Left lung (tissue), 10 donors: ENCODE data around the gene NFX1. TPM values are rescaled to one million over a fixed set of nuclear protein-coding genes. Genes with fewer than 3 reads are reported as not detected.
A peak's percentile ranks its signal among the peaks of the same experiment; 100 is the strongest.

ENCODE experiments used
- ATAC-seq: fragments of 200-7000 bp; cut with Tn5 transposase; one replicate; pipeline ENCODE4 v1.9.1; 2020; ENCODE audit warnings: moderate library complexity
- DNase-seq, 4 donors: peaks; one replicate each; pipeline ENCODE4 v3.0.0-alpha.2; 2013 to 2020
- H3K27ac ChIP-seq, 2 donors: fragments of 200-600 bp; sonication (generic) in 1 of 2; one replicate each; pipeline versions ENCODE4 v1.5.0 to v1.8.0; 2020 to 2021
- H3K27me3 ChIP-seq, 2 donors: fragments of 200-600 bp; sonication (generic) in 1 of 2; one replicate each; pipeline versions ENCODE4 v1.5.0 to v1.8.0; 2020 to 2021
- H3K36me3 ChIP-seq, 2 donors: fragments of 200-600 bp; sonication (generic) in 1 of 2; one replicate each; pipeline versions ENCODE4 v1.5.0 to v1.8.0; 2020 to 2021
- H3K4me1 ChIP-seq, 2 donors: fragments of 200-600 bp; one replicate each; pipeline ENCODE4 v1.8.0; 2021
- H3K4me3 ChIP-seq, 2 donors: fragments of 200-600 bp; sonication (generic) in 1 of 2; one replicate each; pipeline versions ENCODE4 v1.5.0 to v1.8.0; 2020 to 2021; ENCODE audit warnings: mild to moderate bottlenecking in 1 of 2
- H3K9me3 ChIP-seq, 2 donors: fragments of 200-600 bp; sonication (generic) in 1 of 2; one replicate each; pipeline versions ENCODE4 v1.5.0 to v1.8.0; 2020 to 2021
- intact Hi-C, 2 donors: fragments of 100-400 bp; cut with DNase I; formaldehyde crosslinking; loops; one replicate each; pipeline versions ENCODE4 v1.11.2 to v1.14.2; 2022
- polyA plus RNA-seq, 6 donors: library from polyadenylated mRNA; unstranded; fragments of 120-200 nt; gene quantifications; one replicate each; pipeline ENCODE4 v1.2.1, GENCODE V29; 2013; ENCODE audit not compliant: insufficient read length in 6 of 6
- total RNA-seq, 2 donors: library from RNA; stranded (reverse); fragmentation: NEBNext Ultra II Directional; extraction: Animal tissue kit (Norgen Biotek cat#: 25700); gene quantifications; one replicate each; pipeline ENCODE4 v1.2.1, GENCODE V29; 2021
- TF ChIP-seq, protein P1 (sequence below), 2 donors: fragments of 200-600 bp; sonication (generic) in 1 of 2; IDR thresholded peaks; one replicate each; pipeline versions ENCODE4 v1.5.0 to v1.8.0; 2021; ENCODE audit warnings: antibody characterized with exemption in 2 of 2
- donor health status: DM: no; HTN: yes; CAD: no.
- donor health status: DM: no; HTN: no; CAD: no.

Gene NFX1
- total and polyA plus RNA-seq, 8 donors = 32.0 to 43.2 (median 38.4) TPM

GRCh38 chr9:33293782-33294181 is 3.5 kb downstream of the NFX1 start:
- H3K27ac ChIP-seq = no peak overlapping the region
- DNase-seq = no peak
- TF ChIP-seq, protein P1, sequence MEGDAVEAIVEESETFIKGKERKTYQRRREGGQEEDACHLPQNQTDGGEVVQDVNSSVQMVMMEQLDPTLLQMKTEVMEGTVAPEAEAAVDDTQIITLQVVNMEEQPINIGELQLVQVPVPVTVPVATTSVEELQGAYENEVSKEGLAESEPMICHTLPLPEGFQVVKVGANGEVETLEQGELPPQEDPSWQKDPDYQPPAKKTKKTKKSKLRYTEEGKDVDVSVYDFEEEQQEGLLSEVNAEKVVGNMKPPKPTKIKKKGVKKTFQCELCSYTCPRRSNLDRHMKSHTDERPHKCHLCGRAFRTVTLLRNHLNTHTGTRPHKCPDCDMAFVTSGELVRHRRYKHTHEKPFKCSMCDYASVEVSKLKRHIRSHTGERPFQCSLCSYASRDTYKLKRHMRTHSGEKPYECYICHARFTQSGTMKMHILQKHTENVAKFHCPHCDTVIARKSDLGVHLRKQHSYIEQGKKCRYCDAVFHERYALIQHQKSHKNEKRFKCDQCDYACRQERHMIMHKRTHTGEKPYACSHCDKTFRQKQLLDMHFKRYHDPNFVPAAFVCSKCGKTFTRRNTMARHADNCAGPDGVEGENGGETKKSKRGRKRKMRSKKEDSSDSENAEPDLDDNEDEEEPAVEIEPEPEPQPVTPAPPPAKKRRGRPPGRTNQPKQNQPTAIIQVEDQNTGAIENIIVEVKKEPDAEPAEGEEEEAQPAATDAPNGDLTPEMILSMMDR (IDR thresholded peaks at IDR 0.05) = no peak
- no peaks in the 10 kb centered on the region for H3K9me3 ChIP-seq
- H3K4me3 ChIP-seq = no peak overlapping the region
- peaks cover 0 to 55% of the 10 kb centered on the region in 2 donors for H3K36me3 ChIP-seq
- intact Hi-C loops = no loop called here
- H3K27me3 ChIP-seq = no peaks in the 10 kb centered on the region
- peaks cover 9 to 79% of the 10 kb centered on the region in 2 donors for H3K4me1 ChIP-seq
- no peak for ATAC-seq

DNA sequence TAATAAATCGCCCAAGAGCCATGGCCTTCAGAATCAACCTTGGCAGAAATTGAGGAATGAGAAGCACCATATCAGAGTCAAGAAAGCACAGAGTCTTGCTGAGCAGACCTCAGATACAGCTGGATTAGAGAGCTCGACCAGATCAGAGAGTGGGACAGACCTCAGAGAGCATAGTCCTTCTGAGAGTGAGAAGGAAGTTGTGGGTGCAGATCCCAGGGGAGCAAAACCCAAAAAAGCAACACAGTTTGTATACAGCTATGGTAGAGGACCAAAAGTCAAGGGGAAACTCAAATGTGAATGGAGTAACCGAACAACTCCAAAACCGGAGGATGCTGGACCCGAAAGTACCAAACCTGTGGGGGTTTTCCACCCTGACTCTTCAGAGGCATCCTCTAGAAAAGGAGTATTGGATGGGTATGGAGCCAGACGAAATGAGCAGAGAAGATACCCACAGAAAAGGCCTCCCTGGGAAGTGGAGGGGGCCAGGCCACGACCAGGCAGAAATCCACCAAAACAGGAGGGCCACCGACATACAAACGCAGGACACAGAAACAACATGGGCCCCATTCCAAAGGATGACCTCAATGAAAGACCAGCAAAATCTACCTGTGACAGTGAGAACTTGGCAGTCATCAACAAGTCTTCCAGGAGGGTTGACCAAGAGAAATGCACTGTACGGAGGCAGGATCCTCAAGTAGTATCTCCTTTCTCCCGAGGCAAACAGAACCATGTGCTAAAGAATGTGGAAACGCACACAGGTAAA is 4.5 kb downstream of the NFX1 start:
- peaks cover 9 to 75% of the 10 kb centered on the region in 2 donors for H3K4me1 ChIP-seq

GRCh38 chr9:33295571-33295970 is 5.3 kb downstream of the NFX1 start:
- Histone ChIP-seq H3K4me1 (peaks cover 9 to 80% of the 10 kb centered on the region in 2 donors), H3K36me3 (peaks cover 0 to 70% of the 10 kb centered on the region in 2 donors), H3K4me3 (no peak overlapping the region), H3K27ac (no peak overlapping the region), H3K27me3 (no peaks in the 10 kb centered on the region), H3K9me3 (no peaks in the 10 kb centered on the region)
- ATAC-seq = no peak
- TF ChIP-seq, protein P1 (IDR thresholded peaks at IDR 0.05) = no peak
- DNase-seq = no peak
- intact Hi-C loops = no loop called here

More for the DNA sequence above, 4.5 kb downstream of the NFX1 start:
- H3K9me3 ChIP-seq = no peaks in the 10 kb centered on the region
- peaks cover 0 to 64% of the 10 kb centered on the region in 2 donors for H3K36me3 ChIP-seq
- intact Hi-C loops = no loop called here
- no peaks in the 10 kb centered on the region for H3K27me3 ChIP-seq
- no peak overlapping the region for H3K27ac ChIP-seq
- ATAC-seq (no peak), DNase-seq (no peak)
- TF ChIP-seq, protein P1 (IDR thresholded peaks at IDR 0.05) = no peak
- no peak overlapping the region for H3K4me3 ChIP-seq

DNA sequence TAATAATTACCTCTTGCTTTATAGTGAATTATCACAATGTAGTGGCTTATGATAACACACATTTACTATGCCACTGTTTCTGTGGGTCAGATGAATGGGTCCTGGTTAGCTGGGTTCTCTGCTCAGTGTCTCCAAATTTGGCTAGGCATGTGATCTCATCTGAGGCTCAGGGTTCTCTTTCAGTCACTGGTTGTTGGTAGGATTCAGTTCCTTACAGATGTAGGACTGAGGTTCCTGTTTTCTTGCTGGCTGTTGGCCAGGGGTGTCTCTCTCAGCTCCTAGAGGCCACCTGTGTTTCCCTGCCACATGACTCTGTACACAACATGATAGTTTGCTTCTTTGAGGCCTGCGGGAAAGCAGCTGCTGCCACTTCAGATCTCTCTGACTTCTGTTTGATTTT is 7.1 kb downstream of the NFX1 start:
- ATAC-seq = peak; percentile 83
- Histone ChIP-seq H3K27ac (peak overlapping the region in 1 of 2 donors; percentile 54), H3K36me3 (peaks cover 3 to 84% of the 10 kb centered on the region in 2 donors), H3K27me3 (no peaks in the 10 kb centered on the region), H3K4me1 (peaks cover 9 to 65% of the 10 kb centered on the region in 2 donors), H3K9me3 (no peaks in the 10 kb centered on the region), H3K4me3 (no peak overlapping the region)
- TF ChIP-seq, protein P1 (IDR thresholded peaks at IDR 0.05) = no peak
- DNase-seq = peak in 2 of 4 donors; percentile 25 to 78
- intact Hi-C loops = no loop called here

DNA sequence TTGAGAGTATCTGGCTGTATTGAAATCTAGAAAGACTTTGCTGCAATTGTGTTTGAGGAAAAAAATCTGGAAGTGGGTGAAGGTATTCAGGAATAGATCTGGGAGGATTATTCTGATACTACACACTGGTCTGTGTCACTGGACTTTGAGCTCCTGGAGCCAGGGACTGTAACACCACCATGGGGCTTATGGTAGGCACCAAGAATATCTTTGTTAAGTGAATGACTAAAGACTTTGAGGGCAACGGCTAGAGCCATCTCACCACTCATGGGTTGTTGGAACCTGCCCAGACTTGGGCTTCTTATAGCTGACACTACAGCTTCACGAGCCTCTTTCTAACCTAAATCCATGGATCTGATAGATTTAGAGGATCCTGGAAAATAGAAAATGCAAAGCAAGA is 10.2 kb downstream of the NFX1 start:
- H3K36me3 ChIP-seq = peaks cover 3 to 93% of the 10 kb centered on the region in 2 donors
- no peak for DNase-seq
- no peak for ATAC-seq
- H3K4me3 ChIP-seq = no peak overlapping the region
- no peaks in the 10 kb centered on the region for H3K9me3 ChIP-seq
- intact Hi-C loops = no loop called here
- H3K27ac ChIP-seq = no peak overlapping the region
- H3K4me1 ChIP-seq = peaks cover 9 to 42% of the 10 kb centered on the region in 2 donors
- no peaks in the 10 kb centered on the region for H3K27me3 ChIP-seq
- TF ChIP-seq, protein P1 (IDR thresholded peaks at IDR 0.05) = no peak
